Measurements from ENCODE around the gene PDE3A. TPM values are rescaled to one million over a fixed set of nuclear protein-coding genes. Genes with fewer than 3 reads are reported as not detected.

PDE3A gene
- total RNA-seq, 2 donors from 2014 or later = 78.3 to 110 TPM

GRCh38 chr12:20415028-20415427 lies 46.7 kb downstream of the PDE3A start:
- H3K27ac ChIP-seq = no peak overlapping the region
- H3K4me1 ChIP-seq (ENCODE audit: control insufficient read depth in 1 of 2, low read depth in 2 of 2) = peaks cover 32 to 65% of the 10 kb centered on the region in 2 donors
- no peaks in the 10 kb centered on the region for H3K27me3 ChIP-seq (replicated peaks; ENCODE audit: insufficient read depth)
- TF ChIP-seq CTCF (IDR thresholded peaks at IDR 0.05) = no peak
- H3K4me3 ChIP-seq = peak overlapping the region; percentile 34
- H3K36me3 ChIP-seq = no peaks in the 10 kb centered on the region
- H3K9me3 ChIP-seq = no peaks in the 10 kb centered on the region
- ATAC-seq (ENCODE audit: insufficient number of reproducible peaks, low FRiP score, low read depth) (no peak), DNase-seq (ENCODE audit: low spot score) (no peak)

- no peak for TF ChIP-seq CTCF (IDR thresholded peaks at IDR 0.05)
- peaks cover 28 to 65% of the 10 kb centered on the region in 2 donors for H3K4me1 ChIP-seq (ENCODE audit: control insufficient read depth in 1 of 2, low read depth in 2 of 2)
Measured at GRCh38 chr12:20415641-20416040, 47.3 kb downstream of the PDE3A start.

GRCh38 chr12:20420557-20420956 lies 52.2 kb downstream of the PDE3A start:
- H3K9me3 ChIP-seq = no peaks in the 10 kb centered on the region
- H3K4me1 ChIP-seq (ENCODE audit: control insufficient read depth in 1 of 2, low read depth in 2 of 2) = peaks cover 21 to 67% of the 10 kb centered on the region in 2 donors
- no peak overlapping the region for H3K4me3 ChIP-seq
- H3K36me3 ChIP-seq = no peaks in the 10 kb centered on the region
- no peak overlapping the region for H3K27ac ChIP-seq
- no peak for TF ChIP-seq CTCF (IDR thresholded peaks at IDR 0.05)
- DNase-seq (ENCODE audit: low spot score) (no peak), ATAC-seq (ENCODE audit: insufficient number of reproducible peaks, low FRiP score, low read depth) (peak; percentile 50)
- H3K27me3 ChIP-seq (replicated peaks; ENCODE audit: insufficient read depth) = no peaks in the 10 kb centered on the region

More at GRCh38 chr12:20415641-20416040, 47.3 kb downstream of the PDE3A start:
- no peak for ATAC-seq (ENCODE audit: insufficient number of reproducible peaks, low FRiP score, low read depth)
- no peak for DNase-seq (ENCODE audit: low spot score)
- Histone ChIP-seq H3K4me3 (no peak overlapping the region), H3K36me3 (no peaks in the 10 kb centered on the region), H3K9me3 (no peaks in the 10 kb centered on the region), H3K27me3 (replicated peaks; ENCODE audit: insufficient read depth) (no peaks in the 10 kb centered on the region), H3K27ac (no peak overlapping the region)

- ATAC-seq (ENCODE audit: insufficient number of reproducible peaks, low FRiP score, low read depth) (no peak), DNase-seq (ENCODE audit: low spot score) (no peak)
- Histone ChIP-seq H3K4me1 (ENCODE audit: control insufficient read depth in 1 of 2, low read depth in 2 of 2) (peaks cover 19 to 73% of the 10 kb centered on the region in 2 donors), H3K27me3 (replicated peaks; ENCODE audit: insufficient read depth) (no peaks in the 10 kb centered on the region), H3K27ac (no peak overlapping the region), H3K36me3 (no peaks in the 10 kb centered on the region), H3K9me3 (no peaks in the 10 kb centered on the region), H3K4me3 (no peak overlapping the region)
- no peak for TF ChIP-seq CTCF (IDR thresholded peaks at IDR 0.05)
Measured at GRCh38 chr12:20421421-20421820, 53.1 kb downstream of the PDE3A start.

- no peak for TF ChIP-seq CTCF (IDR thresholded peaks at IDR 0.05)
- H3K4me3 ChIP-seq = no peak overlapping the region
- ATAC-seq (ENCODE audit: insufficient number of reproducible peaks, low FRiP score, low read depth) (no peak), DNase-seq (ENCODE audit: low spot score) (no peak)
- no peaks in the 10 kb centered on the region for H3K27me3 ChIP-seq (replicated peaks; ENCODE audit: insufficient read depth)
- H3K27ac ChIP-seq = no peak overlapping the region
- H3K4me1 ChIP-seq (ENCODE audit: control insufficient read depth in 1 of 2, low read depth in 2 of 2) = peaks cover 15 to 61% of the 10 kb centered on the region in 2 donors
- no peaks in the 10 kb centered on the region for H3K36me3 ChIP-seq
- H3K9me3 ChIP-seq = no peaks in the 10 kb centered on the region
Measured at GRCh38 chr12:20423557-20423956, 55.2 kb downstream of the PDE3A start.

Data from thoracic aorta (tissue), 2 donors.